A673 (cell line): ENCODE measurements around the gene PAPPA. TPM values are rescaled to one million over a fixed set of nuclear protein-coding genes. Genes with fewer than 3 reads are reported as not detected.

Experiments
- BruUV-seq: library from RNA; stranded (reverse); fragments of 400-500 nt; replicated peaks from 2 replicates; lab custom pipeline; 2021; lab: Mats Ljungman, UMichigan
- CTCF ChIA-PET: fragments of 300-600 bp; sonication (Branson Sonifier 250); formaldehyde crosslinking; loops from one replicate; lab custom pipeline; 2022; ENCODE audit warnings: antibody characterized with exemption; lab: Charles Lee
- POLR2A ChIA-PET: fragments of 300-600 bp; sonication (Branson Sonifier 250); formaldehyde crosslinking; loops from one replicate; lab custom pipeline; 2022; ENCODE audit warnings: antibody characterized with exemption; ENCODE audit not compliant: low non-redundant PET; lab: Charles Lee
- DNase-seq: peaks from one replicate; pipeline ENCODE4 v3.0.0-alpha.2; 2015; ENCODE audit warnings: low spot score
- H3K27ac ChIP-seq: fragments of 200-600 bp; sonication (generic); 2 replicates; pipeline ENCODE4 v1.5.1; 2016; ENCODE audit warnings: mixed run types, low read depth, mild to moderate bottlenecking, mixed read lengths, antibody characterized with exemption, low read length; ENCODE audit not compliant: poor library complexity, severe bottlenecking
- H3K27me3 ChIP-seq: fragments of 200-600 bp; sonication (generic); replicated peaks from 2 replicates; pipeline ENCODE4 v1.6.1; 2017; ENCODE audit warnings: mixed run types, low read depth, mild to moderate bottlenecking, mixed read lengths, antibody characterized with exemption, low read length; ENCODE audit not compliant: insufficient read depth, poor library complexity
- H3K36me3 ChIP-seq: fragments of 200-600 bp; sonication (generic); 2 replicates; pipeline ENCODE4 v1.6.1; 2016; ENCODE audit warnings: mixed run types, mild to moderate bottlenecking, mixed read lengths, antibody characterized with exemption, low read length; ENCODE audit not compliant: insufficient read depth, poor library complexity, severe bottlenecking
- H3K4me1 ChIP-seq: fragments of 200-600 bp; sonication (generic); 2 replicates; pipeline ENCODE4 v1.6.1; 2017; ENCODE audit warnings: mixed run types, mild to moderate bottlenecking, mixed read lengths, antibody characterized with exemption, low read length; ENCODE audit not compliant: insufficient read depth, poor library complexity, severe bottlenecking
- H3K4me3 ChIP-seq: fragments of 200-600 bp; sonication (generic); 2 replicates; pipeline ENCODE4 v1.5.1; 2016; ENCODE audit warnings: low read depth, mixed run types, mild to moderate bottlenecking, mixed read lengths, low read length; ENCODE audit not compliant: poor library complexity, severe bottlenecking
- H3K9me3 ChIP-seq: fragments of 200-600 bp; sonication (generic); 2 replicates; pipeline ENCODE4 v1.6.1; 2016; ENCODE audit warnings: mixed run types, low read depth, mild to moderate bottlenecking, mixed read lengths, antibody characterized with exemption, low read length; ENCODE audit not compliant: poor library complexity, severe bottlenecking
- CTCF ChIP-seq: fragments of 300-800, 200-600 bp; sonication (generic); conservative IDR thresholded peaks from 2 replicates; pipeline ENCODE4 v1.5.1; 2017; ENCODE audit warnings: low read depth, mild to moderate bottlenecking, antibody characterized with exemption, low read length, moderate library complexity, mixed read lengths
- EZH2 ChIP-seq: fragments of 200-600 bp; sonication (generic); IDR thresholded peaks from 2 replicates; pipeline ENCODE4 v1.6.1; 2017; ENCODE audit warnings: borderline replicate concordance, low read depth, mild to moderate bottlenecking, mixed read lengths, antibody characterized with exemption, low read length; ENCODE audit not compliant: poor library complexity, severe bottlenecking
- intact Hi-C: fragments of 100-400 bp; cut with micrococcal nuclease; formaldehyde crosslinking; loops from one replicate; pipeline ENCODE4 v1.10.0; 2022; ENCODE audit not compliant: unreplicated experiment
- total RNA-seq: library from RNA; stranded (reverse); gene quantifications from 2 replicates; pipeline ENCODE4 v1.2.3, GENCODE V29; 2021

PAPPA gene
- total RNA-seq, 1 experiment from 2014 or later = 47.4 TPM

DNA sequence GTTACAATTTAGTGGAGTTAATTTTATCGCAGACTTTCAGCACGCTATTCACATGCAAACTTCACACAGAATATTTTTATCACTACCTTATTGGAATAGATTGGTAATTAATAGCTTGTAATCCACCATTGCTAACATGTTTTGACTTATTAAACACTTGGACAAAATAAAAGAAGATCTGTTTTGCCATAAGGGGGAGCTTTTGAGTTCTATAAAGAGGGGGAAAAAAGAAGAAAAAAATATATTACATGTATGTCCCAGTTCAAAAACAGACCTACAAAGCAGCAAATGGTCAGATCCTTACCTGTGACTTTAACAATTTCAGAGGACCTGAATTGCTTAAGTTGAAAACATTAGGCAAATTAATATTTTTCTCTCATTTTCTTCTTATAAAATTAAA lies 1.2 kb upstream of the PAPPA start:
- peak; percentile 72 for DNase-seq
- POLR2A ChIA-PET = no interaction called here
- Histone ChIP-seq H3K4me3 (peak overlapping the region; percentile 81), H3K36me3 (no peaks in the 10 kb centered on the region), H3K27me3 (no peaks in the 10 kb centered on the region), H3K9me3 (no peaks in the 10 kb centered on the region), H3K27ac (peak overlapping the region; percentile 93), H3K4me1 (peaks cover 58% of the 10 kb centered on the region)
- no TSS peak for BruUV-seq
- CTCF ChIA-PET = interaction anchor here (0.6 to 1.5 kb wide), 5 partner anchors 9 to 558 kb away, joined by 3 to 5 read pairs (median 3); no protein-coding TSS in a partner anchor
- peak; percentile 67 for TF ChIP-seq CTCF
- no peak for TF ChIP-seq EZH2
- intact Hi-C loops = loop anchor here (2.0 to 10.0 kb wide), 7 partner anchors 212 to 560 kb away; no protein-coding TSS in a partner anchor

GRCh38 chr9:116152941-116153764 lies 438 bp upstream of the PAPPA start:
- H3K27ac ChIP-seq = peak overlapping the region; percentile 93
- intact Hi-C loops = loop anchor here (2.0 to 10.0 kb wide), 7 partner anchors 212 to 561 kb away; no protein-coding TSS in a partner anchor
- no peaks in the 10 kb centered on the region for H3K36me3 ChIP-seq
- ChIA-PET CTCF (interaction anchor here (0.6 to 1.5 kb wide), 7 partner anchors 8 to 559 kb away, joined by 3 to 5 read pairs (median 3); no protein-coding TSS in a partner anchor), POLR2A (interaction anchor here (0.6 kb wide), 1 partner anchor 481 kb away, joined by 5 read pairs; no protein-coding TSS in a partner anchor)
- H3K27me3 ChIP-seq = no peaks in the 10 kb centered on the region
- H3K4me3 ChIP-seq = peak overlapping the region; percentile 81
- BruUV-seq = no TSS peak
- no peaks in the 10 kb centered on the region for H3K9me3 ChIP-seq
- TF ChIP-seq EZH2 (no peak), CTCF (no peak)
- DNase-seq = peak; percentile 84
- peaks cover 58% of the 10 kb centered on the region for H3K4me1 ChIP-seq

GRCh38 chr9:116154334-116154975 lies 864 bp downstream of the PAPPA start:
- intact Hi-C loops = loop anchor here (5.0 to 10.0 kb wide), 6 partner anchors 210 to 562 kb away; no protein-coding TSS in a partner anchor
- POLR2A ChIA-PET = interaction anchor here (0.6 kb wide), 1 partner anchor 482 kb away, joined by 5 read pairs; no protein-coding TSS in a partner anchor
- Histone ChIP-seq H3K27me3 (no peaks in the 10 kb centered on the region), H3K4me1 (peaks cover 49% of the 10 kb centered on the region), H3K27ac (peak overlapping the region; percentile 92), H3K36me3 (peaks cover 10% of the 10 kb centered on the region), H3K4me3 (peak overlapping the region; percentile 81), H3K9me3 (no peaks in the 10 kb centered on the region)
- CTCF ChIA-PET = no interaction called here
- peak; percentile 56 for DNase-seq
- no peak for TF ChIP-seq EZH2
- TF ChIP-seq CTCF = no peak
- no TSS peak for BruUV-seq
